D341Med (cell line): ENCODE results near the gene DDX39B.
"Not testable (repeated sequence)": the region's sequence is repeated elsewhere in the genome, so short reads cannot be mapped to it uniquely, and the experiment has no call there.

ENCODE experiments used
- DNase-seq: peaks from one replicate; pipeline ENCODE4 v3.0.0; 2012; ENCODE audit warnings: low spot score

DDX39B gene

DNA sequence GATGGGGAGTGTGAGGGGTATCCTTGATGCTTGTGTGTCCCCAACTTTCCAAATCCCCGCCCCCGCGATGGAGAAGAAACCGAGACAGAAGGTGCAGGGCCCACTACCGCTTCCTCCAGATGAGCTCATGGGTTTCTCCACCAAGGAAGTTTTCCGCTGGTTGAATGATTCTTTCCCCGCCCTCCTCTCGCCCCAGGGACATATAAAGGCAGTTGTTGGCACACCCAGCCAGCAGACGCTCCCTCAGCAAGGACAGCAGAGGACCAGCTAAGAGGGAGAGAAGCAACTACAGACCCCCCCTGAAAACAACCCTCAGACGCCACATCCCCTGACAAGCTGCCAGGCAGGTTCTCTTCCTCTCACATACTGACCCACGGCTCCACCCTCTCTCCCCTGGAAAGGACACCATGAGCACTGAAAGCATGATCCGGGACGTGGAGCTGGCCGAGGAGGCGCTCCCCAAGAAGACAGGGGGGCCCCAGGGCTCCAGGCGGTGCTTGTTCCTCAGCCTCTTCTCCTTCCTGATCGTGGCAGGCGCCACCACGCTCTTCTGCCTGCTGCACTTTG lies 33.6 kb upstream of the DDX39B start, which contains the start of gene TNF:
TSS of gene TNF (plus strand) at position 231 of the 567 bp plus-strand sequence. CDS start at position 408, 177 bp downstream.
- no peak for DNase-seq

DNA sequence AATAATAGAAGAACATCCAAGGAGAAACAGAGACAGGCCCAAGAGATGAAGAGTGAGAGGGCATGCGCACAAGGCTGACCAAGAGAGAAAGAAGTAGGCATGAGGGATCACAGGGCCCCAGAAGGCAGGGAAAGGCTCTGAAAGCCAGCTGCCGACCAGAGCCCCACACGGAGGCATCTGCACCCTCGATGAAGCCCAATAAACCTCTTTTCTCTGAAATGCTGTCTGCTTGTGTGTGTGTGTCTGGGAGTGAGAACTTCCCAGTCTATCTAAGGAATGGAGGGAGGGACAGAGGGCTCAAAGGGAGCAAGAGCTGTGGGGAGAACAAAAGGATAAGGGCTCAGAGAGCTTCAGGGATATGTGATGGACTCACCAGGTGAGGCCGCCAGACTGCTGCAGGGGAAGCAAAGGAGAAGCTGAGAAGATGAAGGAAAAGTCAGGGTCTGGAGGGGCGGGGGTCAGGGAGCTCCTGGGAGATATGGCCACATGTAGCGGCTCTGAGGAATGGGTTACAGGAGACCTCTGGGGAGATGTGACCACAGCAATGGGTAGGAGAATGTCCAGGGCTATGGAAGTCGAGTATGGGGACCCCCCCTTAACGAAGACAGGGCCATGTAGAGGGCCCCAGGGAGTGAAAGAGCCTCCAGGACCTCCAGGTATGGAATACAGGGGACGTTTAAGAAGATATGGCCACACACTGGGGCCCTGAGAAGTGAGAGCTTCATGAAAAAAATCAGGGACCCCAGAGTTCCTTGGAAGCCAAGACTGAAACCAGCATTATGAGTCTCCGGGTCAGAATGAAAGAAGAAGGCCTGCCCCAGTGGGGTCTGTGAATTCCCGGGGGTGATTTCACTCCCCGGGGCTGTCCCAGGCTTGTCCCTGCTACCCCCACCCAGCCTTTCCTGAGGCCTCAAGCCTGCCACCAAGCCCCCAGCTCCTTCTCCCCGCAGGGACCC lies 32.6 kb upstream of the DDX39B start:
- DNase-seq: no peak

DNA sequence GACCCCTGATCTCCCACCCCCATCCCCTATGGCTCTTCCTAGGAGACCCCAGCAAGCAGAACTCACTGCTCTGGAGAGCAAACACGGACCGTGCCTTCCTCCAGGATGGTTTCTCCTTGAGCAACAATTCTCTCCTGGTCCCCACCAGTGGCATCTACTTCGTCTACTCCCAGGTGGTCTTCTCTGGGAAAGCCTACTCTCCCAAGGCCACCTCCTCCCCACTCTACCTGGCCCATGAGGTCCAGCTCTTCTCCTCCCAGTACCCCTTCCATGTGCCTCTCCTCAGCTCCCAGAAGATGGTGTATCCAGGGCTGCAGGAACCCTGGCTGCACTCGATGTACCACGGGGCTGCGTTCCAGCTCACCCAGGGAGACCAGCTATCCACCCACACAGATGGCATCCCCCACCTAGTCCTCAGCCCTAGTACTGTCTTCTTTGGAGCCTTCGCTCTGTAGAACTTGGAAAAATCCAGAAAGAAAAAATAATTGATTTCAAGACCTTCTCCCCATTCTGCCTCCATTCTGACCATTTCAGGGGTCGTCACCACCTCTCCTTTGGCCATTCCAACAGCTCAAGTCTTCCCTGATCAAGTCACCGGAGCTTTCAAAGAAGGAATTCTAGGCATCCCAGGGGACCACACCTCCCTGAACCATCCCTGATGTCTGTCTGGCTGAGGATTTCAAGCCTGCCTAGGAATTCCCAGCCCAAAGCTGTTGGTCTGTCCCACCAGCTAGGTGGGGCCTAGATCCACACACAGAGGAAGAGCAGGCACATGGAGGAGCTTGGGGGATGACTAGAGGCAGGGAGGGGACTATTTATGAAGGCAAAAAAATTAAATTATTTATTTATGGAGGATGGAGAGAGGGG lies 31.7 kb upstream of the DDX39B start:
- DNase-seq: no peak

GRCh38 chr6:31572041-31572911 lies 30.5 kb upstream of the DDX39B start, which contains the start of gene LTA:
Gene LTA (plus strand): TSS chr6:31572289. CDS start chr6:31572743, 454 bp downstream.
- no peak for DNase-seq

GRCh38 chr6:31569861-31570536 lies 28.2 kb upstream of the DDX39B start:
- DNase-seq: no peak

DNA sequence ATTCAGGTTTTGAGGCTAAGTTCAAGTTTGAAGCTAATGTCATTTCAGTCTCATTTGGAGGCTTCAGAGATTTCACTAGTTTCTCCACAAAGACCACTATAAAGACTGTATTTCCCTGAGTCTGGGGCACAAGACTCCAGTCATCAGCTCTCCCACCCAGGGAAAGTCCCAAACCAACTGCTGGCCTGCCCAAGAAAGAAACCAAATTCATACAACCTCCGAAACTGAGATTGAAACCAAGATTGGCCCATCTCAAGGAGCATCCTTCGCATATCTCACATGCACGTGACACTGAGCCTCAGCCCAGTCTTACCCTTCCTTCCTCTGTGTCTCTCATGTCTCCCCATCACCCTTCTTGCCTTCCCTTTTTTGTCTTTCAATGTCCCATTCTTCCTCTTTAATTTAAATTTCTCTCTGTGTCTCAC lies 26.7 kb upstream of the DDX39B start:
- DNase-seq: no peak

DNA sequence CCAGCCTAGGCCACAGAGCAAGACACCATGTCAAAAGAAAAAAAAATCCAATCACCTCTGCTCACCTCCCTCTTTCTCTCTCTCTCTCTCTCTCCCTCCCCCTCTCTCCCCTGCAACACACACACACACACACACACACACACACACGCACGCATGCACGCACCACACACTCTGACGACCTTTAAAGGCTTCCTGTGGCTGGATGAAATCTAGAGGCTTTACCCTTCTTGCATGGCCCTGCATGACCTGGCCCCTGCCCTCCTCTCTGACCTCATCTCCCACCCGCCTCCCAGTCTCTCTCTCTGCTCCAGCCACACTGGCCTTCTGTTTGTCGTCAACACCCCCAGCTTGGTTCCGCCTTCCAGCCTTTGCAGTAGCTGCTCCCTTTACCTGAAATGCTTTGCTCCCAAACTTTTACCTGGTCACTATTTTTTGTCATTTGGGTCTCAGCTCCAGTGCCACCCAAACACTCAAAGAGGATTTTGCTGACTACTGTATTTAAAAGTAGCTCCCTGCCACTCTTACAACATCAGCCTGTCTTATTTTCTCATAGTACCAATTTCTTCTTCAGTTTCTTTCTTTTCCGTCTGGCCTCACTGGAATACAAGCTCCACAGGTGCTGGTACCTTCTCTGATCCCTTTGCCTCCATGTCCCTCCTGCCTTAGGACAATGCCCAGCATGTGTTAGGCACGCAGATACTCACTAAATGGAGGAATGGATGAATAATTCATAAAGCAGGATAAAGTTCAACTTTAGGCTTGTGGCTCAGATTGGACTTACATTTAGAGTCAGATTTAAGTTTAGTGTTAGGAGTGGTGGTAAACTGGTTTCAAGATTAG lies 25.9 kb upstream of the DDX39B start:
- DNase-seq: no peak

DNA sequence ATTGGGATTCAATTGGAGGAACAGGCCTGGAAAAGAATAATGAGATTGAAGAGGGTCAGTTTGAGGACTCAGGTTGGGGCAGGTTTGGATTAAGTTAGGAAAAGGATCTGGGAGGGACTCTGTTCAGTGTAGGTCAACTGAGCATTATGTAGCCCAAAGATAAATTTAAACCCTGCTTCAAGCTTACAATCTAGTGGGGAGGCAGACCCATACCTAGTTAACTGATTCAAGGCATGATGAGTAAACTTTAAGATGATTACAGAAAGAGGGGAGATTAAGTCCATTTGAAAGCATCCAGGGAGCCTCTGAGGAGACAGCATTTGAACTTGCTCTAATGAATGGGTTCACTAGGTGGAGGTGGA lies 18.9 kb upstream of the DDX39B start:
- DNase-seq: no peak

GRCh38 chr6:31559958-31560696 lies 18.3 kb upstream of the DDX39B start:
- no peak for DNase-seq

- DNase-seq: no peak
Measured at GRCh38 chr6:31559606-31559957, 17.8 kb upstream of the DDX39B start.

GRCh38 chr6:31558631-31559500 lies 17.1 kb upstream of the DDX39B start:
- no peak for DNase-seq

- DNase-seq: no peak
Measured at GRCh38 chr6:31558318-31558625, 16.5 kb upstream of the DDX39B start.

DNA sequence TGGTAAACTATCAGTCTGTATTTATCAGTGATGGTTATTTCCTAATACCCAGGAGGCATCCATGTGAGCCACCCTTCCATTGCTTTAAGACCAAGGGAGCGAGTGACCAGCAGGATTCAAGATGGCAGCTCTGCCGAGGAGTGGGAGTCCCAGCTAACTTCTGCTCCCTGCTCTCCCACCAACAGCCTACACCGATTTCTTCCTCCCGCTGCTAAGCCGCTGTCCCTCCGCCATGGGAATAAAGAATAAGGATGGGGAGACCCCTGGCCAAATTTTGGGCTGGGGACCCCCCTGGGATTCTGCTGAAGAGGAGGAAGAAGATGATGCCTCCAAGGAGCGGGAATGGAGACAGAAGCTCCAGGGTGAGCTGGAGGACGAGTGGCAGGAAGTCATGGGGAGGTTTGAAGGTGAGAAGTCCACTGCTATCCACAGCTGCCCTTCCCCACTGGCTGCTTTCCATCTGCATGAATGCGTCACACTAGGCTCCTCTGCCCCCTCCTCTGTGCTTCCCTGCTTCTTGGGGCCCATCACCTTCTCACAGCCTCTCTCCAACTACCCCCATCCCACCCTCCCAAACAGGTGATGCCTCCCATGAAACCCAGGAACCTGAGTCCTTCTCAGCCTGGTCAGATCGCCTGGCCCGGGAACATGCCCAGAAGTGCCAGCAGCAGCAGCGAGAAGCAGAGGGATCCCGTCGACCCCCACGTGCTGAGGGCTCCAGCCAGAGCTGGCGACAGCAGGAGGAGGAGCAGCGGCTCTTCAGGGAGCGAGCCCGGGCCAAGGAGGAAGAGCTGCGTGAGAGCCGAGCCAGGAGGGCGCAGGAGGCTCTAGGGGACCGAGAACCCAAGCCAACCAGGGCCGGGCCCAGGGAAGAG lies 15.9 kb upstream of the DDX39B start:
- DNase-seq: no peak

- DNase-seq: no peak
Measured at GRCh38 chr6:31556307-31556706, 14.5 kb upstream of the DDX39B start.

DNA sequence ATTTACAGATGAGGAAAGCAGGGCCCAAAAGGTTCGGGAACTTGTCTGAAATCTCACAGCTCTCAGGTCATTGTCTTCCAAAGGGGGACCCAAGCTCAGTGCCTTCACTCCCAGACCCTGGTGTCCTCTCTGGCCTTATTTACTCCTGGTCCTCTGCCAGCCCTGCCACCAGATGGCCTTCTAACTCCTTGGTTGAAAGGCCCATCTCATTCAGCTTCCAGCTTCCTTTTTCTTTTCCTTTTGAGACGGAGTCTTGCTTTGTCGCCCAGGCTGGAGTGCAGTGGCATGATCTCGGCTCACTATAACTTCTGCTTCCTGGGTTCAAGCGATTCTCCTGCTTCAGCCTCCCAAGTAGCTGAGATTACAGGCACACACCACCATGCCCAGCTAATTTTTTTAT lies 9.6 kb upstream of the DDX39B start:
- not testable (repeated sequence) for DNase-seq

DNA sequence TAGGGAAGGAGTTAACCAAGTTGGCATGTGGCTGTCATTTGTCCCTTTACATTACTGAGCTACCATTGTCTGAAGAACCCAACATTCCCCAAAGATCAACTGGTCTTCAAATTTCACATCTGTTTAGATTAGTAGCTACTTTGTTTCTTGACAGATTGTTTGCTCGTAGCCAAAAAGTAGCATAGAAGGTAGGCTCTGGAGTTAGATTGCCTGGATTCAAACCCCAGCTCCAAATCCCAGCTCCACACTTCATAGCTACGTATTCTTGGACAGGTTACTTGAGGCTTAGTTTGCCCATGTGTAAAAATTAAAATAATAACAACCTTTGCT lies 6.7 kb upstream of the DDX39B start:
- no peak for DNase-seq

DNA sequence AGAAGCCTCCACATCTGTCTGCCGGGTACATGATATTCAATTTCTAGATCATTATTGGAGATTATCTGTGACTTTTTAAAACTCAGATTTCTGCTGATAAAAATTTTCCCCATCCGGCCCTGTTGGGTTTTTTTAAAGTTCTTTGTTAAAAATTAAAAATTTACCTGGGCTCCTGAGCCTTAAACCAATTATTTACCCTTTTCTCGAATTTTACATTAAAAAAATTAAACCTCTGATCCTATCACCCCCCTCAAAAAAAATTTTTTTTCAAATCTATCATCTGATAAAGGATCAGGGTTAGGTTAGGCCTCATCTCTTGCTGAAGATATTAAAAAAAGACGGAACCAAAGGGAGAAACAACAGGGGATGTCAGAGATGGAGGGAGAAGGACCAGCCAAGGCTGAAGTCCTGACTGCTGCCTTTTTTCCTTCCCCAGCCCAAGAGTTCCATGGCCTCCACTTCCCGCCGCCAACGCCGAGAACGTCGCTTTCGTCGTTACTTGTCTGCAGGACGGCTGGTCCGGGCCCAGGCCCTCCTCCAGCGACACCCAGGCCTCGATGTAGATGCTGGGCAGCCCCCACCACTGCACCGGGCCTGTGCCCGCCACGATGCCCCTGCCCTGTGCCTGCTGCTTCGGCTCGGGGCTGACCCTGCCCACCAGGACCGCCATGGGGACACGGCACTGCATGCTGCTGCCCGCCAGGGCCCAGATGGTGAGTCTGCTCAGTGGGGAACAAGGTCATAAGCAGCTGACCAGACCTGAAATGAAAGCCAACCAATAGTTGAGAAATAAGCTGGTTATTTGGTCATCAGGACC lies 6.1 kb upstream of the DDX39B start:
- no peak for DNase-seq
